Stimulated activated naive CD8-positive, alpha-beta T cell treated with anti-CD3 and anti-CD28 coated beads, Interleukin-15, Interleukin-2, amounts not matched to agents 100 U/mL and 50 U/mL, for 24 hours (primary cell): Measurements from ENCODE around the gene ACTL8.
A peak's percentile ranks its signal among the peaks of the same experiment; 100 is the strongest.

Source experiments
- ATAC-seq: fragments of 150-1000 bp; cut with Tn5 transposase; one replicate; pipeline ENCODE4 v1.10.0; 2021
- DNase-seq: peaks from one replicate; pipeline ENCODE4 v3.0.0; 2021

Gene ACTL8, protein sequence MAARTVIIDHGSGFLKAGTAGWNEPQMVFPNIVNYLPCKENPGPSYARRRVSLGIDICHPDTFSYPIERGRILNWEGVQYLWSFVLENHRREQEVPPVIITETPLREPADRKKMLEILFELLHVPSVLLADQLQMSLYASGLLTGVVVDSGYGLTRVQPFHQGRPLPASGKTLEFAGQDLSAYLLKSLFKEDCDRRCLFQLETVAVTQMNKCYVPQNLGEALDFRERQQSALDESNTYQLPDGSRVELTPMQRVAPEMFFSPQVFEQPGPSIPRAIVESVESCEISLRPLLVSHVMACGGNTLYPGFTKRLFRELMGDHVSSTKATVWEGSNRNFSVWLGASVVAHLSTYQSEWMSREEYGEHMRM

GRCh38 chr1:17755120-17755519 is at the start of gene ACTL8:
ACTL8 (plus strand) TSS chr1:17755333; CDS start chr1:17823009, 67,676 bp downstream.
- peak; percentile 25 for DNase-seq
- ATAC-seq = no peak

GRCh38 chr1:17706445-17706844 is 48.7 kb upstream of the ACTL8 start:
- no peak for DNase-seq
- no peak for ATAC-seq

- ATAC-seq (no peak), DNase-seq (no peak)
Observed at GRCh38 chr1:17709981-17710380, 45.2 kb upstream of the ACTL8 start.

- DNase-seq = no peak
- no peak for ATAC-seq
Observed at GRCh38 chr1:17710889-17711576, 44.1 kb upstream of the ACTL8 start.

GRCh38 chr1:17711577-17711910 is 43.6 kb upstream of the ACTL8 start:
- DNase-seq = no peak
- ATAC-seq = no peak

GRCh38 chr1:17711941-17712340 is 43.2 kb upstream of the ACTL8 start:
- DNase-seq (no peak), ATAC-seq (no peak)

- DNase-seq = no peak
- no peak for ATAC-seq
Observed at GRCh38 chr1:17713993-17714392, 41.1 kb upstream of the ACTL8 start.

GRCh38 chr1:17717594-17718535 is 37.3 kb upstream of the ACTL8 start:
- DNase-seq (no peak), ATAC-seq (no peak)

GRCh38 chr1:17719874-17720273 is 35.3 kb upstream of the ACTL8 start:
- DNase-seq = no peak
- no peak for ATAC-seq

DNA sequence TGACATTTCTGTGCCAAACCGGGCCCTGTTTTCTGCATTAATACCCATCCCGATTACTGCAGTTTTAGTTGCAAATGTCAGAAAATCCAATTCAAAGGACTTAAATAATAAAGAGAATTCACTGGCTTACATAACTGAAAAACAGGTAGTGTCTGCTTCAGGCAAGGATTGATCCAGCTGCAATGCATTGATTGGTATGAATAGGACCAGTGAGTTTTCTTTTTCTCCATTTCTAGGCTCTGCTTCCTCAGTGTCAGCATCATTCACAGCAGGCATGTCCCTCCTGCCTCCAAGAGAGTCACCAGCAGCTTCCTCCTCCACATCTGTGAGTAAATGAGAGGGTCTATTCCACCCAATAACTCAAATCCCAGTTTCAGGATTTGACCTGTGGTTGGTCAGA is 33.7 kb upstream of the ACTL8 start:
- DNase-seq = no peak
- ATAC-seq = no peak

- ATAC-seq = no peak
Observed at GRCh38 chr1:17723684-17724083, 31.4 kb upstream of the ACTL8 start.

DNA sequence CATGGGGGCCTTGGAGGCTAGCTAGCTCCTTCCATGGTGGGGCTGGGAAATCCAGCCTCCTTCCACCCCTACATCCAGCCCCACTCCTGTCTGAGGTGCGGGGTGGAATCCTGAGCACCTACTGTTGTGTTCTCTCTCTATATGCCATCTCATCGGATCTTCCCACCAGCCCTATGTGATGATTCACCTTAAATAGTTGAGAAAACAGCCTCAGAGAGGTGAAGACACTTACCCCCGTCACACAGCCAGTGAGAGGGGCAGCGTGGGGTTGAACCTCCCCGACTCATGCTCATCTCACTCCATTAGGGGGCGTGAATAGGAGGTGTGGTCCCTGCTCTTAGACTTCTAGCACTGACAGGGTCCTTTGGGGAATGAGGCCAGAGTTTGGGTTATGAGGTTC is 31.0 kb upstream of the ACTL8 start:
- no peak for ATAC-seq
- DNase-seq = no peak

More at GRCh38 chr1:17723684-17724083, 31.4 kb upstream of the ACTL8 start:
- DNase-seq = no peak

GRCh38 chr1:17725084-17725719 is 29.9 kb upstream of the ACTL8 start:
- DNase-seq (no peak), ATAC-seq (no peak)

DNA sequence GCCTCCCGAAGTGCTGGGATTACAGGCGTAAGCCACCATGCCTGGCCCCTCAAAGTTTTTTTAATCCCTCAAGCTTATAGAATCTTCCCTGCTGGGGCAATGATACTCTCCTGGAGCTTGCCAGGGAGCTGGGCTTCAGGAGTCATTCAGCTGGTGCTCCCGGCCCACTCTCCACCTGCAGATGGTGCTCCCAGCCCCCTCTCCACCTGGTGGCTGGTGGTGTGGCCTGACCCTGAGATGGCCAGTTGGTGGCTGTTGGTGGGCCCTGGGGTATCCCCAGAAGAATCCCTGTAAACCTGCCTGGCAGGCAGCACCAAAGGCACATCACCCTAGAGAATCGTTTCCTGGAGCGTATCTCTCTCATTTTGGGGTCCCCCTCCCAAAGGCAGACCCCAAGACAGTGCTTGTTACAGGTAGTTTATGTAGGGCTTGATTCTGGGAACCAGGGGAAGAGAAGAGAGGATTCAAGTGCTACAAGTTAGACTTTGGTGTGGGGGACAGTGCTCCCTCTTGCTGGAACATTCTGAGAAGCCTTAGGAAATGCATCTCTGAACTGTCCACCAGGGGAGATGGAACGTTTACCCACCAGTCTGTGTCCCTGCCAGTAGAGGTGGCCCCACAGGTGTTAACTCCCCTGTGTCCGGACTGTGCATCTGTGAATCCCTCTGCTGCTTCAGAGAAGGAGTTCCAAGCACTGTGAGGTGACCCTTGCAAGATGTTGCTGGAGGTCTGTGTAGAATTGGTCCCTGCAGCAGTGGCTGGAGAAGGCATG is 29.1 kb upstream of the ACTL8 start:
- DNase-seq = no peak
- ATAC-seq = no peak

- DNase-seq = no peak
- no peak for ATAC-seq
Observed at GRCh38 chr1:17728123-17728712, 26.9 kb upstream of the ACTL8 start.

DNA sequence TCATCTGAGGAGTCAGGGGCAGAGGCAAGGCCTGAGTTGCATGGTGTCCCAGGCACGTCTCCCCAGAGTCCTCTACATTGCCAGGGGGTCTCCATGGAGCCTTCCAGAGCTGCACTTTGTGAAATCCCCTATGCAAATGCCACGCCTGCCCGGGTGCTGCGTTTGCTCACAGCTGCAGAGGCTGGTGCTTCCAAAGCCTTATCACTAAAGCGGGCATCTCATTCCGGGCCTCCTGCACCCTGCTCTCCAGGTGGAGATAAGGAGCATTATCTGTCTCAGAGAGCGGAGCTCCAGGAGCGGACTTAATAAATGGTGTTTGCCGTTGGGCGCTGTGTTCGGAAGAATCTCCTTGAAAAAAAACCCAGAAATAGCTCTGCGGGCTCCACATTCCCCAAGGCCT is 25.9 kb upstream of the ACTL8 start:
- DNase-seq (no peak), ATAC-seq (no peak)

DNA sequence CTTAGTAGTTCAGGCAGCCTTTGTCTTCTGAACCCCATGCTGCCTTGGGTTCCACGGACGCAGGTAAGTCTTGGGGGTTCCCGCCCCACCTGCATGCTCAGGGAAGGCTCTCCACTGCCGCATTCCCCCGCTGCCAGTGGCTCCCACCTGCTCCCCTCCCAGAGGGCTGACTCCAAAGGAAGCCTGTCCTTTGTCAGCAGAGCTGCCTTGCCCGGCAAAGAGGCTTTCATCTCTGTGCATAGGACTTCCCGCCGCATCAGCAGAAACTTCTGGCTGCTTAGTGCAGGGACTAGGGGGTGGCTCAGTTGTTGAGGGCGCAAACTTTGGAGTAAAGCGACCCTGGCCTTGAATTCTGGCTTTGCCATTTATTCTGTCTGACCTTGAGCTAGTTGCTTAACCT is 25.2 kb upstream of the ACTL8 start:
- no peak for ATAC-seq

GRCh38 chr1:17731460-17731859 is 23.7 kb upstream of the ACTL8 start:
- no peak for DNase-seq
- ATAC-seq = no peak

More for the DNA sequence above, 25.2 kb upstream of the ACTL8 start:
- no peak for DNase-seq

DNA sequence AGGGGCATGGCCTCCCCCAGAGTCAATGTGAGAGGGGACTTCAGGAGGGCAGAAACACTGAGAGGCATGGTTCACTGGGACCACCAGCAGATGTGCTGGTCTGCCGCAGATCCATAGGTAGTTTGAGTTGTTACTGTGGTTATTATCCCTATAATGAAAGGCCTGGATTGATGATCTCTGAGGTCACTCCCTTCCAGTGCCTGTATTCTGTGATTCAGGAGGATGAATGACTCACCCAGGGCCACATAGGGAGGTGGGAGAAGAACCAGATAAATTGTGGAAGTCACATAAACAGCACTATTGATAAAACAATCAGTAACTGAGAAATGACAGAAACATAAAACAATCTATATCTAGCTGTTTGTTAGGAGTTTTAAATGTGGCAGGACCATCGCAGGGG is 22.7 kb upstream of the ACTL8 start:
- ATAC-seq = no peak
- no peak for DNase-seq

- no peak for DNase-seq
Observed at GRCh38 chr1:17733661-17734060, 21.5 kb upstream of the ACTL8 start.

GRCh38 chr1:17734609-17735008 is 20.5 kb upstream of the ACTL8 start:
- DNase-seq = no peak
- no peak for ATAC-seq

More at GRCh38 chr1:17733661-17734060, 21.5 kb upstream of the ACTL8 start:
- ATAC-seq = no peak
